ENCODE data around the gene KLHDC9.

KLHDC9 gene

DNA sequence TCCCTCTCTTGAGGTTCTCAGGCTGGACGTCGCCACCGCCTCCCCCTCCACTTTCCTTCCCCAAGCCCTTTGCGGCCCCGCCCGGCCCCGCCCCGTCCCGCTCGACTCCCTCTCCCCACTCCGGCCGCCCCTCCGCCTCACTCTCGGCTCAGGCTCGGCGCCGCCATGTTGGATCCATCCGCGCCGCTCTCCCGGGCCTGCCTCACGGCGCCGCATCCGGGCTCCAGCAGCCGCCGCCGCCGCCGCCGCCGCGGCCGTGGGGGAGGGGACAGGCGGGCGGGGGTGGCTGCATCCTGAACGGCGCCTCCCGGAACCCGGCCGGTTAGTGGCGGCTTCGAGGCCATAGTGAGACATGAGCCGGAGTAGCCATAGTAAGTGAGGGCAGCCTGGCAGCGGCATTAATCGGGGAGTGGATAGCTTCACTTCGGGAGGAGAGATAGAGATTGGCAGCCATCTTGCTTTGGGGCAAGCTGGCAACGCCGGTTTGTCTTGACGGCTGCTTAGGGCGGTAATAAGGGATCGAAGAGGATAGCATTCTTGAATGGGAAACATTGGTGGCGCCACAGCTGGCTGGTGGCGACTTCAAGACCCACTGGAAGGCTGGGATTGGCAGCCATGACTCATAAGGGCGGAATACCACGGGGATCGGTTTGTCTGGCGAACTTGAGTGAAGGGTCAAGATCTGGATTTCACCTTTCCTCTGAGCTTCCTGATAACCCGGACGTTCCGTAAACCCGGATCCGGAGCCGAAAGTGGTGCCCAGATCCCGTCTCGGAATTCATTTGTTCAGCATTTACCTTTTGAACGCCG, 34.5 kb downstream of the KLHDC9 start, which contains the start of gene DEDD:
DEDD (minus strand) TSS at position 258 of the 810 bp plus-strand sequence. CDS start 8,205 bp downstream, outside the sequence.
- peak; percentile 95 for DNase-seq (ENCODE audit: low spot score)

DNA sequence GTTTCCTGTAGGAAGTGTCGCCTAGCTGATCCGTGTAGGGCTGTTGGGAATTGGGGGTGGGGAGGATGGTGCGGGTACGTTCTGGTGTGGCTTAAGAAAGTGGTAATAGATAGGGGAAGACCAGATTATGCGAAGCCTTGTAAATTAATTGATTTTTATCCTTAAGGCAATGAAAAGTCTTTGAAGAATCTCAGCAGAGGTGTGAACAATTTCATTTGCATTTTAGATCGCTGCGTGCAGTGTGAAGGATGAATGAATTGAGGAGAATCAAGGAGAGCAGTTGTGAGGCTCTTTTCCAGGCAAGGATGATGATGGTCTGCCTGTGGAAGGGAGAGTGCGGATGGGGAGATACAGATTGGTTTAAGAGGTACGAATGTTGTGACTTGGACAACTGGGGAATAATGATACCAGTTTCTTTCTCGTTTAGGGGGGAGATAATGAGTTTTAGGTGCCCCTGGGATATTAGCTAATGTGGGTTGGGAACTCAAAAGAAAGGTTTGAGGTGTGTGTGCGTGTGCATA, 35.1 kb downstream of the KLHDC9 start:
- no peak for DNase-seq (ENCODE audit: low spot score)

DNA sequence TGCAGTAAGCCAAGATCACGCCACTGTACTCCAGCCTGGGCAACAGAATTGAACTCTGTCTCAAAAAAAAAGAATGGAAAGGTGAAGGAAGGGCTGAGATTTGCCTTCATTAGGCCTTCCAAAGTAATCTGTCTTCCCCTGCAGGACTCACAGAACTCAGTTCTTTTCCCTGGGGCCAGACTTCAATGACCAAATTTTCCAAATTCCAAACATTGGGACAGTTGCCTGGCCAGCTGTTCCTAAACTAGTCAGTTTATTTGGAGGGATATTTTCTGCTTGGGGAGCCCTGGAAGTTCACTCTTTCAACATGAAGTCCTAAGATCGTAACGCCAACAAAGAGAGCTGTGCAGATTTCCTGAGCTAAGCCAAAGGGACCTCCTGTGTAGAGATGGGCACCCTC, 39.7 kb downstream of the KLHDC9 start:
- DNase-seq (ENCODE audit: low spot score): no peak

DNA sequence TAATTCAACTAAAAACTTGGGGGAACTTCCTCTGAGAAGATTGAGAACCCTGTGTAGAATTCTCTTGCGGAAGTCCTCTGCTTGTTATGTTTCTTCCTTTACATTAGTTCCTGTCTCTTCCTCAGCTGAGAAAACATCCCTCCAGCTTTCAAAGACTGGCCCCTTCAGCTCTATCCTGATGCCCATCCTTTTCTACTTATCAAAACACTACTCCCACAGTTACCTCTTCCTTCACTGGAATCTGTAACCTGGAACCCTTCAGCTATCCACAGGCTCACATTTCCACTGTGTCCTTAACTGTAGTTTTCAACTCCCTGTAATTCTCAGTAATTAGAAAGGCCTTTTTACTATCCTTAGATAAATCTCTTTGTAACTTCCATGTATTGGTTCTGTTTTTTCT, 40.3 kb downstream of the KLHDC9 start:
- no peak for DNase-seq (ENCODE audit: low spot score)

DNA sequence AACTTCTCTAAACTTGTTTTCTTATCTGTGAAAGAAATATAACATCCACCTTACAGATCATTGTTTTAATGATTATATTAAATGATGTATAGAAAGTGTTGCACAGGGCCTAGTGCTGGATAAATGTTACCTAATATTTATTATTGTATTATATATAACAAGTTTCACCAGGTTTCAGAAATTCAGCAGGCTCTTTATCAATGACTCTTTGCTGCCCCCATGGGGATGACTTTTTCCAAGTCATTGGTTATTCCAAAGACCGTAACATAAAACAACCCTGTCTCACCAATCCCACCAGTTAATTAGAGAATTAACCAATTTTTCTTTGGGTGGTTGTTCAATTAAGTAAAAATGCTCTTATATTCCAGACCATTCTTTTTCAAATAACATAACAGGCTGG, 41.6 kb downstream of the KLHDC9 start:
- DNase-seq (ENCODE audit: low spot score): peak; percentile 36

DNA sequence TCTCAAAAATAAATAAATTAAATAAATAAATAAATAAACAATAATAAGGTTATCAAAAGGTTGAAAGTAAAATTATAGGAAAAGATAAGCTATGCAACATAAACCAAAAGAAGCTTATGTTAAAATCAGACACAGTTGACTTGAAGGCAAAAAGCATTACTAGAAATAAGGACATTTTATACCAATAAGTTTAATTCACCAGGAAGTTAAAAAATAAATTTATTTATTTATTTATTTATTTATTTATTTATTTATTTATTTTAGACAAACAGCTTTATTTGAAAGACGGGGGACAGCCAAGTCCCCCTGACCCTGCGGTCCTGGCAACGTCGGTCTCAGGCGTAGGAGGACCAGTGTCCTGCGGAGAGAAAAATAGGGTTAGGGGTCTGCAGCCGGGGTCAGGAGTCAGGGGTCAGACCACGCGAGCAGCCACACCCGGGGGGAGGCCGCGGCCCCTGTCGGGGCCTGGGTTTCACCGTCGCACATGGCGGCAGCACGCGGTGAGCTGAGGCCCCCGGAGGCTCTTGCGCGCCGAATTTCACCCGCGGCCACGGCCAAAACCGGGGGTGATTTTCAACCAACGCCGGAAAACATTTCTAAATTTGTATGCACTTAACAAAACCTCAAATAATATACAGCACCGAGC, 42.7 kb downstream of the KLHDC9 start:
- DNase-seq (ENCODE audit: low spot score): no peak

DNA sequence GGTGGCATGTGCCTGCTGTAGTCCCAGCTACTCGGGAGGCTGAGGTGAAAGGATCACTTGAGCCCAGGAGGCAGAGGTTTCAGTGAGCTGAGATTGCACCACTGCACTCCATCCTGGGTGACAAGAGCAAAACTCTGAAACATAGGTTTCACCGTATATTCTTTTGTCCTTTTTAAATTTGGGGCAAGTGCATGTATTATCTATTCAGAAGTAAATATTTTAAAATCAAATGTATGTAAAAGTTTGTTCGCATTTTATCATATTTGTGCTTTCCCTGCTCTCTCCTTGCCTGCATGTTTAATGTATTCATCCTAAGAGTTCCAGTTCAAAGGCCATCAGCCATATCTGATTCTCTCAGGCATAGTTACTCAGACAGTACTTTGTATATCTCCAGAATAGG, 47.7 kb downstream of the KLHDC9 start:
- DNase-seq (ENCODE audit: low spot score): no peak

Measured in activated CD4-positive, alpha-beta T cell treated with anti-CD3 and anti-CD28 coated beads, Interleukin-2, Interleukin-4, amounts not matched to agents 100 ng/mL and 50 ng/mL, durations not matched to agents 16 hours and 8 hours (primary cell).